ENCODE measurements around the gene ZPR1. TPM values are rescaled to one million over a fixed set of nuclear protein-coding genes. Genes with fewer than 3 reads are reported as not detected.
"Not testable (repeated sequence)": the region's sequence is repeated elsewhere in the genome, so short reads cannot be mapped to it uniquely, and the experiment has no call there.

Gene ZPR1
- total RNA-seq, 6 experiments from 2014 or later: 17.9 to 86.6 (median 30.2) TPM

GRCh38 chr11:116773203-116774097 lies 14.4 kb downstream of the ZPR1 start:
- TF ChIP-seq POLR2A (IDR thresholded peaks at IDR 0.05) (no peak), CTCF (IDR thresholded peaks at IDR 0.05) (no peak)
- DNase-seq (no peak), ATAC-seq (peak in 3 of 4 donors; percentile 59 to 71 (median 69))
- intact Hi-C loops (cut with DNase I): no loop called here
- peaks cover 0 to 28% (median 0%) of the 10 kb centered on the region in 4 donors for H3K4me1 ChIP-seq
- peak overlapping the region; percentile 84 to 92 (median 90) for H3K27ac ChIP-seq
- H3K27me3 ChIP-seq: no peaks in the 10 kb centered on the region
- peak overlapping the region; percentile 73 to 89 (median 84) for H3K4me3 ChIP-seq
- 4% methylated on average over 23 of the region's 25 CpGs for WGBS (ENCODE audit: insufficient coverage, low coverage, low lambda C conversion rate, missing lambda C conversion rate)
- peaks cover 0 to 23% (median 12%) of the 10 kb centered on the region in 4 donors for H3K36me3 ChIP-seq
- H3K9me3 ChIP-seq: no peaks in the 10 kb centered on the region

GRCh38 chr11:116772443-116773202 lies 15.2 kb downstream of the ZPR1 start, which contains the start of gene BUD13:
Gene BUD13 (minus strand): TSS chr11:116772987. CDS start chr11:116772964, 23 bp downstream.
- Histone ChIP-seq H3K9me3 (no peaks in the 10 kb centered on the region), H3K27me3 (no peaks in the 10 kb centered on the region), H3K4me3 (peak within 1 kb of the TSS; percentile 73 to 89 (median 84)), H3K4me1 (peaks cover 0 to 27% (median 0%) of the 10 kb centered on the region in 4 donors), H3K27ac (peak within 1 kb of the TSS; percentile 84 to 92 (median 90)), H3K36me3 (peaks cover 0 to 15% (median 9%) of the 10 kb centered on the region in 4 donors)
- intact Hi-C loops (cut with DNase I): no loop called here
- WGBS (ENCODE audit: insufficient coverage, low coverage, low lambda C conversion rate, missing lambda C conversion rate): 0% methylated on average over 22 of the region's 73 CpGs
- ATAC-seq: peak; percentile 94 to 95 (median 95)
- TF ChIP-seq POLR2A (IDR thresholded peaks at IDR 0.05) (peak; percentile 61), CTCF (IDR thresholded peaks at IDR 0.05) (no peak)
- peak; percentile 94 to 95 (median 94) for DNase-seq

- Histone ChIP-seq H3K4me1 (peaks cover 0 to 20% (median 0%) of the 10 kb centered on the region in 4 donors), H3K27ac (peak overlapping the region in 1 of 3 donors; percentile 90), H3K27me3 (no peaks in the 10 kb centered on the region), H3K9me3 (no peaks in the 10 kb centered on the region), H3K36me3 (peaks cover 0 to 15% (median 7%) of the 10 kb centered on the region in 4 donors), H3K4me3 (peak overlapping the region; percentile 73 to 89 (median 84))
- DNase-seq: no peak
- no peak for ATAC-seq
- 8% methylated on average over 2 of the region's 2 CpGs for WGBS (ENCODE audit: insufficient coverage, low coverage, low lambda C conversion rate, missing lambda C conversion rate)
- TF ChIP-seq POLR2A (IDR thresholded peaks at IDR 0.05) (no peak), CTCF (IDR thresholded peaks at IDR 0.05) (no peak)
- intact Hi-C loops (cut with DNase I): no loop called here
Measured at GRCh38 chr11:116771935-116772334, 15.9 kb downstream of the ZPR1 start.

GRCh38 chr11:116762132-116762531 lies 25.7 kb downstream of the ZPR1 start:
- 92% methylated on average over 2 of the region's 2 CpGs for WGBS (ENCODE audit: insufficient coverage, low coverage, low lambda C conversion rate, missing lambda C conversion rate)
- Histone ChIP-seq H3K9me3 (no peaks in the 10 kb centered on the region), H3K4me3 (no peak overlapping the region), H3K27me3 (no peaks in the 10 kb centered on the region), H3K27ac (no peak overlapping the region), H3K4me1 (no peaks in the 10 kb centered on the region), H3K36me3 (peaks cover 3 to 80% (median 27%) of the 10 kb centered on the region in 4 donors)
- TF ChIP-seq POLR2A (IDR thresholded peaks at IDR 0.05) (no peak), CTCF (IDR thresholded peaks at IDR 0.05) (no peak)
- DNase-seq (no peak), ATAC-seq (no peak)
- intact Hi-C loops (cut with DNase I): no loop called here

GRCh38 chr11:116756044-116756443 lies 31.8 kb downstream of the ZPR1 start:
- intact Hi-C loops (cut with DNase I); H3K9me3 ChIP-seq; DNase-seq; H3K27me3 ChIP-seq; H3K4me3 ChIP-seq; ATAC-seq; H3K4me1 ChIP-seq; H3K27ac ChIP-seq: not testable (repeated sequence)
- 90% methylated on average over 8 of the region's 8 CpGs for WGBS (ENCODE audit: insufficient coverage, low coverage, low lambda C conversion rate, missing lambda C conversion rate)
- H3K36me3 ChIP-seq: peaks cover 0 to 70% (median 28%) of the 10 kb centered on the region in 4 donors
